ENCODE data around the gene SLPI. TPM values are rescaled to one million over a fixed set of nuclear protein-coding genes. Genes with fewer than 3 reads are reported as not detected.

SLPI gene
- 79.8 and 84.9 TPM in 2 replicates for total RNA-seq (2014; rRNA removed; shearing (Covaris generic))

GRCh38 chr20:45254383-45255262, at the start of gene SLPI:
Gene SLPI (minus strand): TSS chr20:45254564. CDS start chr20:45254543, 21 bp downstream.
- DNase-seq (ENCODE audit: low spot score) = peak; percentile 82

DNA sequence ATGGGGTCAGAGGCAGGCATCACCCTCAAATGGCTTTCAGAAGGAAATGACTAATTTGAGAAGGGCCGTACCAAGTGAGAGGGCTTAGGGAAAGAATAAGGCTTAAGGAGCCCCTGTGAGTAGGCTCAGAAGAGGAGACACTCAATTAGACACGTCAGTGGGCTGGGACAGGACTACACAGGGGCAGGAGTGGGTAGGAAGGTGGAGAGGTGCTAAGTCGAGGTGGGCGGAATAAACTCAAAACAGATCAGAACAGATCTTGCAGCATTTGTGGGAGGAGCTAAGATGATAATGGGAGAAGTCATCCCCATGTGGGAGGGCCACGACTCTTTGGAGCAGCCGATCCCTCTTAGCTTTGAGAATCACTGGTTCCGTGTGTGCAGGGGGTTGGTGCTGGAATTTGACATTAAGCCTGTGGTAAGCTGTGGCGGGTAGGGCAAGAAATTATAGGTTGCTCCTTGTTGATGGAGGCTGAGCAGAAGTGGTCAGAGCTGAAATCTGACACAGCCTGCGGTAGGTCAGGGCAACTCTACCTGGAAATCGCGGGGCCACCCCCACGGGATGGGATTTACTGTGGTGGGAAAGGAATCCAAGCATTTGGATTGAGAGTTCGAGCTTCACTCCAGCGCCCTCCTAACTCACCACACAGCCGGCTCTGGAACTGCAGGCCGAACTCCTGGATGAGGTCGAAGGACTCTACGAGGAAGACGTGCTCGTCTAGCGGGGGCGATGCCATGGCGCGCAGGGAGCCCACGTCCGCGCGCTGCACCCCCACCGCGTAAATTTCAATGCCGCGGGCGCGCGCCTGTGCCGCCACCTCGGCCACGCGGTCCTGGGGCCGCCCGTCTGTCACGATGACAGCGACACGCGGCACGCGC, 49.5 kb upstream of the SLPI start:
- no peak for DNase-seq (ENCODE audit: low spot score)

GRCh38 chr20:45301824-45302271, 47.5 kb upstream of the SLPI start:
- DNase-seq (ENCODE audit: low spot score) = no peak

GRCh38 chr20:45300961-45301360, 46.6 kb upstream of the SLPI start:
- DNase-seq (ENCODE audit: low spot score) = peak; percentile 54

DNA sequence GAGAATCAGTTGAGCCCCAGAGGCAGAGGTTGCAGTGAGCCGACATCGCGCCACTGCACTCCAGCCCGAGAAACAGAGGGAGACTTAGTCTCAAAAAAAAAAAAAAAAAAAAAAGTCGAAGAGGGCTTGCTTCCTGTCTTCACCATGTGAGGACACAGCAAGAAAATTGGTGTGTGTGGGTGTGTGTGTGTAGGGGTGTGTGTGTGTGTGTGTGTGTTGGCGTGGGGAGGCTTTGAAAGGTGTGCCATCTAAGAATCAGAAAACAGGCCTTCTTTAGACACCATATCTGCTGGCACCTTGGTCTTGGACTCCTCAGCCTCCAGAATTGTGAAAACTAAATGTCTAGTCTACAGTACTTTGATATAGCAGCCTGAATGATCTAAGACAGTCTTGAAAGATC, 45.4 kb upstream of the SLPI start:
- no peak for DNase-seq (ENCODE audit: low spot score)

DNA sequence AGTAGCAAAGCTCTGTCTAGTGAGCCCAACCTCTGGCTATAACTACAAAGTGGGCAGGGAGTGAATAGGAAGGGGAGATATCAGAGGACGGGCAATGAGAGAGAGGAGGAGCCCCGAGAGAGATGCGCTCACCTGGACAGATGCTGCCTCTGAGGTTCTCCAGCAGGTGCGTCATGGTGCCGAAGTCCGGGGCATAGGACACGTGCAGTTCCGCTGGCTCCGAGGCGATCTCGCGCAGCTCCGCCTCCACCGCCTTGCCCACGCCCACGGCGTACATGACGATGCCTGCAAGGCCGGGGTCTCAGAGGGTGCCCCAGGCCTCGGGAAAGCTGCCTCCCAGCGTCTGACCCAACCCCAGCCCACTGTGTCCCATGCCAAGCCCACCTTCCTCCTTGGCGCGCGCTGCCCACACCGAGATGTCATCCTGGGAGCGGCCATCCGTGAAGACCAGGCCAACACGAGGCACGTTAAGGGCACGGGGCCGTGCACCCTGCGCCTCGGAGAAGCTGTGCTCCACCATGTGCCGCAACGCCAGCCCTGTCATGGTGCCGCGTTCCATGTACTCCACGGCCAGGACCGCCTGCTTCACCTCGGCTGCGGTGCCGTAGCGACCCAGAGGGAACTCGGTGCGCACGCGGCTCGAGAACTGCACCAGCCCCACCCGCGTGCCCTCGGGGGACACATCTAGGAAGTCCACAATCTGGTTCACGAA, 43.6 kb upstream of the SLPI start:
- DNase-seq (ENCODE audit: low spot score) = no peak

- DNase-seq (ENCODE audit: low spot score) = no peak
Measured at GRCh38 chr20:45294659-45295058, 40.3 kb upstream of the SLPI start.

GRCh38 chr20:45294003-45294368, 39.6 kb upstream of the SLPI start:
- DNase-seq (ENCODE audit: low spot score) = no peak

GRCh38 chr20:45293041-45294002, 39.0 kb upstream of the SLPI start:
- DNase-seq (ENCODE audit: low spot score) = peak; percentile 58

DNA sequence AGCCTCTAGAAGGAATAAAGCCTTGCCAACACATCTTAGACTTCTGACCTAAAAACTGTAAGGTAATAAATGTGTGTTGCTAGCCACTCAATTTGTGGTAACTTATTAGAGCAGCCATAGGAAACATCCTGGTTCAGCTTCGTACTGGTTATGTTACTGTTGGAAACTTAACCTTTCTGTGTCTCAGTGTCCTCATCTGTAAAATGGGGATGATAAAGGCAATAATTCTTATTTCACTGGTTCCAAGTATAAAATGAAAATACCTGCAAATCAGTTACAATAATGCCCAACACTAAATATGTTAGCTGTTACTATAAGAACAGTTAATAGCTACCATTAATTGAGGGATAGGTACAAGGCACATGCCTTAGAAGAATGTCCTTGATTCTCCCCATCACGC, 38.0 kb upstream of the SLPI start:
- no peak for DNase-seq (ENCODE audit: low spot score)

GRCh38 chr20:45291526-45291925, 37.2 kb upstream of the SLPI start:
- no peak for DNase-seq (ENCODE audit: low spot score)

- peak; percentile 63 for DNase-seq (ENCODE audit: low spot score)
Measured at GRCh38 chr20:45290677-45291355, 36.5 kb upstream of the SLPI start.

GRCh38 chr20:45289942-45290676, 35.7 kb upstream of the SLPI start:
- no peak for DNase-seq (ENCODE audit: low spot score)

DNA sequence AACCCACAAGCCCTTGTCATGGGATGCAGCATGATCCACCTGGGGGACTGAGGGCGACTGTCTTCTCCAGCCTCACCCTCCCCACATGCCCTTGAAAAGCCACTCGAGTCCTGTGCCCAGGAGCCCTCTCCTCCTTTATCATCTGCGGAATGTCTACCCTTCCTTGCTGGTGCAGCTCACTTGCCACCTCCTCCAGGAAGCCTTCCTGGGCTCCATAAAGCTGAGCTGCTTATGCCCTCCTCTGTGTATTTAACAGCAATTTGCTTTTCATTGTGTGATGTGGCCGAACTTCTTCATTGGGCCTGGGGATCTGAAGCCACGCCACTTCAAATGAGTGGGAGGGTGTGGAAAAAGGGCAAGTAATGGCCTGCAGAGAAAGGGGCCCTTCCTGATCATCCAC, 34.5 kb upstream of the SLPI start:
- no peak for DNase-seq (ENCODE audit: low spot score)

DNA sequence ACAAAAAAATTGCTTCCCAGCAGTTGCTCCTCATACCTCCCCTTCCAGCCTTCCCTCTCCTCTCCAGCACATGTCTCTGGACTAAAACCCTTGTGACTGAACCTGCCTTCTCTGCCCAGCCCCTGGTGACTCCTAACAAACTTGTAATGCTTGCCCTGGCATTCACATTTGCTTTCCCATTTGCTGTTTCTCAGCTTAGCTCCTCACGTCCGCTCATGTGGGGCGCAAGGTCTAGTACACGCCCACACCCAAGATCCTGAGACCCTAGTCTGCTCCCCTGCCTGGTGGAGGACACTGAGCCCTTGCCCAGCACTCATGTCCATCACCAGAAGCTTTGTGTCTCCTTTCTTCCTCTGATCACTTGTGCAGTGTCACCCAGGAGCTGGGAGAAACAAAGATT, 34.0 kb upstream of the SLPI start:
- DNase-seq (ENCODE audit: low spot score) = no peak

GRCh38 chr20:45283551-45284057, 29.2 kb upstream of the SLPI start:
- no peak for DNase-seq (ENCODE audit: low spot score)

DNA sequence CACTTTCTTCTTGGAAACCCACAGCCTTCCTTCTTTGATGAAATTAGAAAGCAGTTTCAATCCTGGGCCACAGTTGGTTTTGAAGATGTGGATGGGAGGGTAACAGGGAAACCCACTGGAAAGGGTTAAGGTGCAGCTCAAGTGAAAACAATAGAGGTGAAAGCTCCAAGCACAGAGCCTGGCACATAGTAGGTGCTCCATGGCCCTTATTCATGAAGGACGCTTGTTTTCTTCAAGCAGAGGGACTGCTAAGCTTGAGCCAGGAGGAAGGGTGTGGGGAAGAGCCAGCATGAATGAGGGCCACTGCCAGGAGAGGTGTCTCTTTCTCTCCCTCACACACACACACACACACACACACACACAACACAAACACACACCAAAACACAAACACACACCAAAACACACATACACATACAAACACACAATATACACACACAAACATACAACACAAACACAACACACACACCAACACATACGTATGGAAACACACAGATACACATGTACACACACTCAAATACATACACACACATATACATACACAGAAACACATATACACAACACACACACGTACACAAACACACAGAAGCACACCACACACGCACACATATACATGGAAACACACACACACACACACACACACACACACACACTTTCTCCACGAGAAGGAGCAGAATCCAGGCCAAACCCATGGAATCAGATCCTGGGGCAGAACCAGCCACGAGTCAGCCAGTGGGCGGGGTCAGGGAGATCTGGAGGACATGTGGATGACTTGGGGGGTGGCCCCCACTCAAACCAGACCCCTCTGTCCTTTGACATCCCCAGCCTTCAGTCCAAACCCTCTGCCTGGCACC, 28.6 kb upstream of the SLPI start:
- no peak for DNase-seq (ENCODE audit: low spot score)

- DNase-seq (ENCODE audit: low spot score) = no peak
Measured at GRCh38 chr20:45279992-45280391, 25.6 kb upstream of the SLPI start.
